ENCODE results near the gene NFASC. TPM values are rescaled to one million over a fixed set of nuclear protein-coding genes. Genes with fewer than 3 reads are reported as not detected.

NFASC gene
- total and polyA plus RNA-seq, 3 donors from 2014 or later, result 9.9 to 13.9 (median 10.2) TPM

DNA sequence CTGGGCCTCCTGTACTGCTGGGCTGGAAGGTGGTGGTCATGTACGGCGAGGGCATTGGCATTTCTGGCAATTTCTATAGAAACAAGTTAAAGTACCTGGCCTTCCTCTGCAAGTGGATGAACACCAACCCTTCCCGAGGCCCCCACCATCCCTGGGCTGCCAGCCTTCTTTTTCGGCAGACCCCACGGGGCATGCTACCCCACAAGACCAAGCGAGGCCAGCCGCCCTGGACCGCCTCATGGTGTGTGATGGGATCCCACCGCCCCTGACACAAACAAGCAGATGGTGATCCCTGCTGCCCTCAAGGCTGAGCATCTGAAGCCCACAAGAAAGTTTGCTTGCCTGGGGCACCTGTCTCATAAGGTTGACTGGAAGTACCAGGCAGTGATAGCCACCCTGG, 76.0 kb downstream of the NFASC start:
- TF ChIP-seq, protein P1, sequence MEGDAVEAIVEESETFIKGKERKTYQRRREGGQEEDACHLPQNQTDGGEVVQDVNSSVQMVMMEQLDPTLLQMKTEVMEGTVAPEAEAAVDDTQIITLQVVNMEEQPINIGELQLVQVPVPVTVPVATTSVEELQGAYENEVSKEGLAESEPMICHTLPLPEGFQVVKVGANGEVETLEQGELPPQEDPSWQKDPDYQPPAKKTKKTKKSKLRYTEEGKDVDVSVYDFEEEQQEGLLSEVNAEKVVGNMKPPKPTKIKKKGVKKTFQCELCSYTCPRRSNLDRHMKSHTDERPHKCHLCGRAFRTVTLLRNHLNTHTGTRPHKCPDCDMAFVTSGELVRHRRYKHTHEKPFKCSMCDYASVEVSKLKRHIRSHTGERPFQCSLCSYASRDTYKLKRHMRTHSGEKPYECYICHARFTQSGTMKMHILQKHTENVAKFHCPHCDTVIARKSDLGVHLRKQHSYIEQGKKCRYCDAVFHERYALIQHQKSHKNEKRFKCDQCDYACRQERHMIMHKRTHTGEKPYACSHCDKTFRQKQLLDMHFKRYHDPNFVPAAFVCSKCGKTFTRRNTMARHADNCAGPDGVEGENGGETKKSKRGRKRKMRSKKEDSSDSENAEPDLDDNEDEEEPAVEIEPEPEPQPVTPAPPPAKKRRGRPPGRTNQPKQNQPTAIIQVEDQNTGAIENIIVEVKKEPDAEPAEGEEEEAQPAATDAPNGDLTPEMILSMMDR (IDR thresholded peaks at IDR 0.05), result no peak
- TF ChIP-seq POLR2A (IDR thresholded peaks at IDR 0.05), result no peak
- H3K4me1 ChIP-seq, result no peaks in the 10 kb centered on the region
- H3K4me3 ChIP-seq, result no peak overlapping the region
- H3K9me3 ChIP-seq, result no peaks in the 10 kb centered on the region
- no peaks in the 10 kb centered on the region for H3K36me3 ChIP-seq (ENCODE audit: low read depth, missing control alignments)
- no peak overlapping the region for H3K27ac ChIP-seq
- no peaks in the 10 kb centered on the region for H3K27me3 ChIP-seq
- 95 to 97% methylated on average over 9 of the region's 9 CpGs for WGBS, 2 donors
- intact Hi-C loops (cut with DNase I; ENCODE audit: low total_unique reads), result loop anchor here (10.0 kb wide), 1 partner anchor 142 kb away; no protein-coding TSS in a partner anchor
- DNase-seq, result no peak

DNA sequence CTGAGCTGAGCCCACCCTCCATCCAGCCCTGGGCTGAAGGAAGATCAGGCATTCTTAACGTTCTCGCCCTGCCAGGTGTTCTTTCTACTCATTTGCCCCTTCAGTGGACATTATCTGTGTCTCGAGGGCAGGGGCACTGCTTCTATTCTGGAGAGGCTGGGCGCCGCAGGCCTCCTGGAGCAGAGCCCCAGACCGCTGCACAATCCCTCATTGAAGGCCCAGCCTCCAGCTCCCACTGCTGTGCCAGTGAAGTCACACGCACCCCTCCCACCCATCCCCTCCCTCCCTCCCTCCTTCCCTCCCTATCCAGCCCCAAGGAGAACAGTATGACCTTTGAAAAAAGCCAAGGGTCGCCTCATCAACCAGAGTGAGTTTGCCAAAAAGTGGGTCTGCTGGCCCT, 76.7 kb downstream of the NFASC start:
- Histone ChIP-seq H3K4me1 (no peaks in the 10 kb centered on the region), H3K27me3 (no peaks in the 10 kb centered on the region), H3K36me3 (ENCODE audit: low read depth, missing control alignments) (no peaks in the 10 kb centered on the region), H3K9me3 (no peaks in the 10 kb centered on the region), H3K4me3 (no peak overlapping the region), H3K27ac (no peak overlapping the region)
- 59 to 72% methylated on average over 8 of the region's 8 CpGs for WGBS, 2 donors
- no peak for DNase-seq
- TF ChIP-seq, protein P1 (IDR thresholded peaks at IDR 0.05), result no peak
- TF ChIP-seq POLR2A (IDR thresholded peaks at IDR 0.05), result no peak
- intact Hi-C loops (cut with DNase I; ENCODE audit: low total_unique reads), result loop anchor here (10.0 kb wide), 1 partner anchor 143 kb away; no protein-coding TSS in a partner anchor

DNA sequence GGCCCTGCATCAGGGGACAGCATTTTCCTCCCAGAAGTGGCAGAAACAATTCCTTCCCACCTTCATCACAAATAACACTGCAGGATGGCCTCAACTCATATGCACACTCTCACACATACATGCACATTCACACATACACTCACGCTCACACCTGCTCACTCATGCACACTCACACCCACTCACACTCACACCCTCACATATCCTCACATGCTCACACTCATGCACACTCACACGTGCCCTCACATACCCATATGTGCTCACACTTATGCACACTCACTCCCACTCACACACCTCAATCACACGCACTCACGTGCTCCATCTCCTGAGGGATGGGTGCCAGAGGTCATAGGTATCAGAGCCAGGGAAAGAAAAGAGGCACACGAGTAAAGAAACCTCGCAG, 77.1 kb downstream of the NFASC start:
- Histone ChIP-seq H3K4me1 (no peaks in the 10 kb centered on the region), H3K9me3 (no peaks in the 10 kb centered on the region), H3K4me3 (no peak overlapping the region), H3K27ac (no peak overlapping the region), H3K36me3 (ENCODE audit: low read depth, missing control alignments) (no peaks in the 10 kb centered on the region), H3K27me3 (no peaks in the 10 kb centered on the region)
- no peak for DNase-seq
- no peak for TF ChIP-seq POLR2A (IDR thresholded peaks at IDR 0.05)
- TF ChIP-seq, protein P1 (IDR thresholded peaks at IDR 0.05), result no peak
- intact Hi-C loops (cut with DNase I; ENCODE audit: low total_unique reads), result loop anchor here (10.0 kb wide), 1 partner anchor 143 kb away; no protein-coding TSS in a partner anchor
- 61 to 77% methylated on average over 6 of the region's 6 CpGs for WGBS, 2 donors

DNA sequence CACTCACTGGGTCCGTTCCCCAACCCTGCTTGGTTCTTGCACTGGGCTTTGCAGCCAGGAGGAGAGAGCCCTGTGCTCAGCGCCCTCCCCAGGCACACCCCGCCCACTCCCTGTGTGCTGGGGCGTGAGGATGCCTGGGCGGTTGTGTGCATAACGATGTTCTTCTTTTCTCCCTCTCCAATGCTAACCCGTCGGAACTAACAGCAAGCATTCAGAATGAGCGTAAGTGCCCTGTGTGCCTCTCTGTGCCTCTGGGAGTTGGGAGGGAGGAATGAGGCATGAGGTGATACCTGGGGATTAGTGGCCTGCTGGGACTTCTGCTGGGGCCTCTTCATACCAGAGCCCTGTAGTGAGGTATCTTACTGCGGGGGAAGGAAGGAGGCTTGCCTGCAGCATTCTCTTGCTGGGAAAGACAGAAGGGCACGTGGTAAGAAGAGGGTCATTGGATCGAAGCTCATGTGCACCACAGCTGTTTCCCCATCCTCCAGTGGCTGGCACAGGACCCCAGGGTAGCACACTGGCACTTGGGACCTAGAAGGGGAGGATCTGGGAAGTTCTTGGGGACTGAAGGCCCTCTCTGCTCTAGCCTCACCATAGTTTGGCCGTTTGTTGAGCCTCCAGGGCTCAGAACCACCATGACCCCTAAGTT, 79.8 kb downstream of the NFASC start:
- Histone ChIP-seq H3K36me3 (ENCODE audit: low read depth, missing control alignments) (no peaks in the 10 kb centered on the region), H3K4me1 (no peaks in the 10 kb centered on the region), H3K4me3 (no peak overlapping the region), H3K27me3 (no peaks in the 10 kb centered on the region), H3K27ac (no peak overlapping the region), H3K9me3 (no peaks in the 10 kb centered on the region)
- no peak for TF ChIP-seq POLR2A (IDR thresholded peaks at IDR 0.05)
- TF ChIP-seq, protein P1 (IDR thresholded peaks at IDR 0.05), result no peak
- WGBS, 2 donors, result 91 to 93% methylated on average over 9 to 13 of the region's 13 CpGs
- intact Hi-C loops (cut with DNase I; ENCODE audit: low total_unique reads), result no loop called here
- no peak for DNase-seq

Measured in testis (tissue), 3 donors.